HL-60 (cell line): ENCODE results near the gene CST4.

Source experiments
- CTCF ChIP-seq: IDR thresholded peaks from one replicate; pipeline ENCODE4 v1.5.1; 2011; ENCODE audit warnings: low read length, control low read depth, inconsistent platforms; ENCODE audit not compliant: insufficient read depth
- GABPA ChIP-seq: IDR thresholded peaks from 2 replicates; pipeline ENCODE4 v1.6.1; 2012; ENCODE audit warnings: low read depth
- POLR2AphosphoS5 ChIP-seq: IDR thresholded peaks from 2 replicates; pipeline ENCODE4 v1.6.1; 2012; ENCODE audit warnings: low read depth
- SPI1 ChIP-seq: IDR thresholded peaks from 2 replicates; pipeline ENCODE4 v1.6.1; 2012; ENCODE audit warnings: low read depth, mild to moderate bottlenecking, borderline replicate concordance
- TF ChIP-seq, protein P1 (sequence below): IDR thresholded peaks from 2 replicates; pipeline ENCODE4 v1.6.1; 2012; ENCODE audit warnings: low read depth; ENCODE audit not compliant: insufficient replicate concordance

- no peak for TF ChIP-seq CTCF
- no peak for TF ChIP-seq POLR2AphosphoS5
- TF ChIP-seq GABPA = no peak
- TF ChIP-seq, protein P1, sequence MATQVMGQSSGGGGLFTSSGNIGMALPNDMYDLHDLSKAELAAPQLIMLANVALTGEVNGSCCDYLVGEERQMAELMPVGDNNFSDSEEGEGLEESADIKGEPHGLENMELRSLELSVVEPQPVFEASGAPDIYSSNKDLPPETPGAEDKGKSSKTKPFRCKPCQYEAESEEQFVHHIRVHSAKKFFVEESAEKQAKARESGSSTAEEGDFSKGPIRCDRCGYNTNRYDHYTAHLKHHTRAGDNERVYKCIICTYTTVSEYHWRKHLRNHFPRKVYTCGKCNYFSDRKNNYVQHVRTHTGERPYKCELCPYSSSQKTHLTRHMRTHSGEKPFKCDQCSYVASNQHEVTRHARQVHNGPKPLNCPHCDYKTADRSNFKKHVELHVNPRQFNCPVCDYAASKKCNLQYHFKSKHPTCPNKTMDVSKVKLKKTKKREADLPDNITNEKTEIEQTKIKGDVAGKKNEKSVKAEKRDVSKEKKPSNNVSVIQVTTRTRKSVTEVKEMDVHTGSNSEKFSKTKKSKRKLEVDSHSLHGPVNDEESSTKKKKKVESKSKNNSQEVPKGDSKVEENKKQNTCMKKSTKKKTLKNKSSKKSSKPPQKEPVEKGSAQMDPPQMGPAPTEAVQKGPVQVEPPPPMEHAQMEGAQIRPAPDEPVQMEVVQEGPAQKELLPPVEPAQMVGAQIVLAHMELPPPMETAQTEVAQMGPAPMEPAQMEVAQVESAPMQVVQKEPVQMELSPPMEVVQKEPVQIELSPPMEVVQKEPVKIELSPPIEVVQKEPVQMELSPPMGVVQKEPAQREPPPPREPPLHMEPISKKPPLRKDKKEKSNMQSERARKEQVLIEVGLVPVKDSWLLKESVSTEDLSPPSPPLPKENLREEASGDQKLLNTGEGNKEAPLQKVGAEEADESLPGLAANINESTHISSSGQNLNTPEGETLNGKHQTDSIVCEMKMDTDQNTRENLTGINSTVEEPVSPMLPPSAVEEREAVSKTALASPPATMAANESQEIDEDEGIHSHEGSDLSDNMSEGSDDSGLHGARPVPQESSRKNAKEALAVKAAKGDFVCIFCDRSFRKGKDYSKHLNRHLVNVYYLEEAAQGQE = no peak
- TF ChIP-seq SPI1 = no peak
Measured at GRCh38 chr20:23666698-23667097, 22.1 kb downstream of the CST4 start.
